B cell (primary cell): ENCODE measurements around the gene IRGQ.

Experiments
- EZH2 ChIP-seq: IDR thresholded peaks from 2 replicates; pipeline ENCODE4 v1.6.1; 2012; ENCODE audit warnings: borderline replicate concordance, low read depth, mild to moderate bottlenecking, moderate library complexity, low read length; ENCODE audit not compliant: insufficient read depth, poor library complexity, severe bottlenecking
- TF ChIP-seq, protein P1 (sequence below): fragments of 200-600 bp; IDR thresholded peaks from one replicate; pipeline ENCODE4 v1.8.0; 2022; ENCODE audit warnings: antibody characterized with exemption, mild to moderate bottlenecking

DNA sequence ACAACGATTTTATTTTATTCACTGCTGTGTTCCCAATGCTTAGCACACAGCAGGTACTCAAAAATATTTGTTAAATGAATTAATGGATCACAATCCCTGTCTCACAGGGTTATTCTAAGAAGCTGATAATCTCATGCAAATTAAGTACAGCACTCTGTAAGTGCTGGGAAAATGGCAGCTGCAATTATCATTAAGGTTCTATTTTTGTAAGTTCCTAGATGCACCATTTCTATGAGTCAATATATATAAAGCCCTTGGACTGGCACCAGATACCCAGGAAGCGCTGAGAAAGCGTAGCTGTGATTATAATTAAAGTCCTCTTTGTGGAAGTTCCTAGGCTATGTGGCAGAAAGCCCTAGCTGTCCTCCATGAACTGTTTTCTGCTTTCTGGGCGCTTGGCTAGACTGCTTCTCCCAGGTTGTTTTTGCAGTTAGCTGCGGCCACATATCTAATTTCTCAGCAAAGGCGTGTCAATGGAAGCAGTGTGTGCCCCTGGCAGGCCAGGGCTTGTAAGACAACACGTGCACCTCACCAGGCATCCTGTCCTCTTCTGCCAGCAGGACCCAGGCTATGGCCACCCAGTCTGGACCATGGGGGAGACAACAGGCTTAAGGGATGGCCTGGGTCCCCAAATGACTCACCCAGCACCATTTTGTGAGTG, 10.8 kb upstream of the IRGQ start:
- TF ChIP-seq, protein P1, sequence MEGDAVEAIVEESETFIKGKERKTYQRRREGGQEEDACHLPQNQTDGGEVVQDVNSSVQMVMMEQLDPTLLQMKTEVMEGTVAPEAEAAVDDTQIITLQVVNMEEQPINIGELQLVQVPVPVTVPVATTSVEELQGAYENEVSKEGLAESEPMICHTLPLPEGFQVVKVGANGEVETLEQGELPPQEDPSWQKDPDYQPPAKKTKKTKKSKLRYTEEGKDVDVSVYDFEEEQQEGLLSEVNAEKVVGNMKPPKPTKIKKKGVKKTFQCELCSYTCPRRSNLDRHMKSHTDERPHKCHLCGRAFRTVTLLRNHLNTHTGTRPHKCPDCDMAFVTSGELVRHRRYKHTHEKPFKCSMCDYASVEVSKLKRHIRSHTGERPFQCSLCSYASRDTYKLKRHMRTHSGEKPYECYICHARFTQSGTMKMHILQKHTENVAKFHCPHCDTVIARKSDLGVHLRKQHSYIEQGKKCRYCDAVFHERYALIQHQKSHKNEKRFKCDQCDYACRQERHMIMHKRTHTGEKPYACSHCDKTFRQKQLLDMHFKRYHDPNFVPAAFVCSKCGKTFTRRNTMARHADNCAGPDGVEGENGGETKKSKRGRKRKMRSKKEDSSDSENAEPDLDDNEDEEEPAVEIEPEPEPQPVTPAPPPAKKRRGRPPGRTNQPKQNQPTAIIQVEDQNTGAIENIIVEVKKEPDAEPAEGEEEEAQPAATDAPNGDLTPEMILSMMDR: no peak
- no peak for TF ChIP-seq EZH2
